ENCODE data around the gene NYAP1.

NYAP1 gene

GRCh38 chr7:100506356-100506923, 22.7 kb downstream of the NYAP1 start:
- DNase-seq, result no peak
- Histone ChIP-seq H2AFZ (ENCODE audit: insufficient read depth, low read length, poor library complexity) (no peak overlapping the region), H3K14ac (ENCODE audit: low read length) (no peak overlapping the region), H3K18ac (ENCODE audit: low read length) (no peak overlapping the region), H2BK5ac (ENCODE audit: low read depth, low read length, poor library complexity) (no peak overlapping the region), H3K4me2 (ENCODE audit: low read length) (no peak overlapping the region), H3K79me1 (ENCODE audit: low read length) (peaks cover 3% of the 10 kb centered on the region), H4K12ac (ENCODE audit: low read depth, low read length) (no peak overlapping the region), H4K8ac (ENCODE audit: low read depth, low read length) (no peak overlapping the region), H3K27me3 (ENCODE audit: insufficient read depth, low read length) (no peaks in the 10 kb centered on the region), H2BK120ac (ENCODE audit: insufficient read depth, low read length, poor library complexity) (no peak overlapping the region), H3K23ac (ENCODE audit: low read length) (no peak overlapping the region), H3K4me1 (ENCODE audit: control insufficient read depth in 1 of 2, insufficient read depth in 2 of 2, low read length in 2 of 2) (peaks cover 7 to 9% of the 10 kb centered on the region in 2 experiments), H2BK12ac (ENCODE audit: low read length) (no peak overlapping the region), H3K4ac (ENCODE audit: low read depth, low read length) (no peak overlapping the region), H3K79me2 (ENCODE audit: control insufficient read depth, insufficient read depth, low read length, poor library complexity) (no peaks in the 10 kb centered on the region), H3K9me3 (ENCODE audit: insufficient read depth, low read depth, low read length) (no peaks in the 10 kb centered on the region), H4K91ac (ENCODE audit: low read depth, low read length) (no peak overlapping the region), H3K36me3 (ENCODE audit: control insufficient read depth in 1 of 2, insufficient read depth in 2 of 2, low read length in 2 of 2) (no peaks in the 10 kb centered on the region), H2AK5ac (ENCODE audit: low read length) (no peak overlapping the region), H3K4me3 (ENCODE audit: low read depth, low read length) (no peak overlapping the region), H3K9ac (ENCODE audit: low read length) (no peak overlapping the region), H3K27ac (ENCODE audit: low read depth, low read length) (no peak overlapping the region)
- WGBS (ENCODE audit: extremely low coverage, insufficient coverage, insufficient read length), result no CpG with 5 or more reads among the region's 8 CpGs

- Histone ChIP-seq H3K14ac (ENCODE audit: low read length) (no peak overlapping the region), H3K79me1 (ENCODE audit: low read length) (no peaks in the 10 kb centered on the region), H3K27me3 (ENCODE audit: insufficient read depth, low read length) (no peaks in the 10 kb centered on the region), H3K4ac (ENCODE audit: low read depth, low read length) (no peak overlapping the region), H2BK12ac (ENCODE audit: low read length) (no peak overlapping the region), H4K8ac (ENCODE audit: low read depth, low read length) (no peak overlapping the region), H3K4me3 (ENCODE audit: low read depth, low read length) (no peak overlapping the region), H3K79me2 (ENCODE audit: control insufficient read depth, insufficient read depth, low read length, poor library complexity) (no peaks in the 10 kb centered on the region), H3K23ac (ENCODE audit: low read length) (no peak overlapping the region), H3K27ac (ENCODE audit: low read depth, low read length) (no peak overlapping the region), H4K91ac (ENCODE audit: low read depth, low read length) (no peak overlapping the region), H3K4me2 (ENCODE audit: low read length) (no peak overlapping the region), H3K9ac (ENCODE audit: low read length) (no peak overlapping the region), H3K18ac (ENCODE audit: low read length) (no peak overlapping the region), H2BK5ac (ENCODE audit: low read depth, low read length, poor library complexity) (no peak overlapping the region), H3K36me3 (ENCODE audit: control insufficient read depth in 1 of 2, insufficient read depth in 2 of 2, low read length in 2 of 2) (no peaks in the 10 kb centered on the region), H3K9me3 (ENCODE audit: insufficient read depth, low read depth, low read length) (peaks cover 1% of the 10 kb centered on the region), H4K12ac (ENCODE audit: low read depth, low read length) (no peak overlapping the region), H2AK5ac (ENCODE audit: low read length) (no peak overlapping the region), H2AFZ (ENCODE audit: insufficient read depth, low read length, poor library complexity) (no peak overlapping the region), H2BK120ac (ENCODE audit: insufficient read depth, low read length, poor library complexity) (no peak overlapping the region), H3K4me1 (ENCODE audit: control insufficient read depth in 1 of 2, insufficient read depth in 2 of 2, low read length in 2 of 2) (no peaks in the 10 kb centered on the region)
- no CpG with 5 or more reads among the region's 15 CpGs for WGBS (ENCODE audit: extremely low coverage, insufficient coverage, insufficient read length)
- peak; percentile 74 to 80 for DNase-seq
These were observed 25.5 kb downstream of the NYAP1 start for GRCh38 chr7:100509231-100509630.

- H4K8ac ChIP-seq (ENCODE audit: low read depth, low read length), result no peak overlapping the region
- no peak overlapping the region for H2BK12ac ChIP-seq (ENCODE audit: low read length)
- H3K9me3 ChIP-seq (ENCODE audit: insufficient read depth, low read depth, low read length), result peaks cover 1% of the 10 kb centered on the region
- H2AFZ ChIP-seq (ENCODE audit: insufficient read depth, low read length, poor library complexity), result no peak overlapping the region
- no peak overlapping the region for H3K4me3 ChIP-seq (ENCODE audit: low read depth, low read length)
- H3K36me3 ChIP-seq (ENCODE audit: control insufficient read depth in 1 of 2, insufficient read depth in 2 of 2, low read length in 2 of 2), result no peaks in the 10 kb centered on the region
- no peak overlapping the region for H2BK120ac ChIP-seq (ENCODE audit: insufficient read depth, low read length, poor library complexity)
- no peak overlapping the region for H2AK5ac ChIP-seq (ENCODE audit: low read length)
- H3K4ac ChIP-seq (ENCODE audit: low read depth, low read length), result no peak overlapping the region
- H3K9ac ChIP-seq (ENCODE audit: low read length), result no peak overlapping the region
- no peak overlapping the region for H3K18ac ChIP-seq (ENCODE audit: low read length)
- no peak overlapping the region for H3K14ac ChIP-seq (ENCODE audit: low read length)
- no peak overlapping the region for H4K12ac ChIP-seq (ENCODE audit: low read depth, low read length)
- no peaks in the 10 kb centered on the region for H3K79me2 ChIP-seq (ENCODE audit: control insufficient read depth, insufficient read depth, low read length, poor library complexity)
- H4K91ac ChIP-seq (ENCODE audit: low read depth, low read length), result no peak overlapping the region
- H3K79me1 ChIP-seq (ENCODE audit: low read length), result no peaks in the 10 kb centered on the region
- no CpG with 5 or more reads among the region's 9 CpGs for WGBS (ENCODE audit: extremely low coverage, insufficient coverage, insufficient read length)
- H2BK5ac ChIP-seq (ENCODE audit: low read depth, low read length, poor library complexity), result no peak overlapping the region
- no peak overlapping the region for H3K23ac ChIP-seq (ENCODE audit: low read length)
- no peaks in the 10 kb centered on the region for H3K27me3 ChIP-seq (ENCODE audit: insufficient read depth, low read length)
- no peak overlapping the region for H3K27ac ChIP-seq (ENCODE audit: low read depth, low read length)
- H3K4me2 ChIP-seq (ENCODE audit: low read length), result no peak overlapping the region
- H3K4me1 ChIP-seq (ENCODE audit: control insufficient read depth in 1 of 2, insufficient read depth in 2 of 2, low read length in 2 of 2), result no peaks in the 10 kb centered on the region
- DNase-seq, result no peak
These were observed 26.9 kb downstream of the NYAP1 start for GRCh38 chr7:100510437-100511239.

- no peaks in the 10 kb centered on the region for H3K79me1 ChIP-seq (ENCODE audit: low read length)
- H3K27ac ChIP-seq (ENCODE audit: low read depth, low read length), result no peak overlapping the region
- H2BK12ac ChIP-seq (ENCODE audit: low read length), result no peak overlapping the region
- H4K91ac ChIP-seq (ENCODE audit: low read depth, low read length), result no peak overlapping the region
- H3K4ac ChIP-seq (ENCODE audit: low read depth, low read length), result no peak overlapping the region
- no peak overlapping the region for H3K14ac ChIP-seq (ENCODE audit: low read length)
- no peak overlapping the region for H3K9ac ChIP-seq (ENCODE audit: low read length)
- no peak overlapping the region for H3K4me3 ChIP-seq (ENCODE audit: low read depth, low read length)
- no peaks in the 10 kb centered on the region for H3K36me3 ChIP-seq (ENCODE audit: control insufficient read depth in 1 of 2, insufficient read depth in 2 of 2, low read length in 2 of 2)
- no peaks in the 10 kb centered on the region for H3K4me1 ChIP-seq (ENCODE audit: control insufficient read depth in 1 of 2, insufficient read depth in 2 of 2, low read length in 2 of 2)
- no peak for DNase-seq
- H2BK120ac ChIP-seq (ENCODE audit: insufficient read depth, low read length, poor library complexity), result no peak overlapping the region
- no peak overlapping the region for H3K4me2 ChIP-seq (ENCODE audit: low read length)
- no CpG with 5 or more reads among the region's 9 CpGs for WGBS (ENCODE audit: extremely low coverage, insufficient coverage, insufficient read length)
- no peak overlapping the region for H4K12ac ChIP-seq (ENCODE audit: low read depth, low read length)
- peaks cover 1% of the 10 kb centered on the region for H3K9me3 ChIP-seq (ENCODE audit: insufficient read depth, low read depth, low read length)
- H2BK5ac ChIP-seq (ENCODE audit: low read depth, low read length, poor library complexity), result no peak overlapping the region
- H3K18ac ChIP-seq (ENCODE audit: low read length), result no peak overlapping the region
- H2AK5ac ChIP-seq (ENCODE audit: low read length), result no peak overlapping the region
- H4K8ac ChIP-seq (ENCODE audit: low read depth, low read length), result no peak overlapping the region
- no peak overlapping the region for H3K23ac ChIP-seq (ENCODE audit: low read length)
- no peaks in the 10 kb centered on the region for H3K79me2 ChIP-seq (ENCODE audit: control insufficient read depth, insufficient read depth, low read length, poor library complexity)
- no peaks in the 10 kb centered on the region for H3K27me3 ChIP-seq (ENCODE audit: insufficient read depth, low read length)
- H2AFZ ChIP-seq (ENCODE audit: insufficient read depth, low read length, poor library complexity), result no peak overlapping the region
These were observed 29.6 kb downstream of the NYAP1 start for GRCh38 chr7:100513212-100513810.

Data from trophoblast cell (in vitro differentiated cells and primary cell).